Measurements from ENCODE around the gene RPP14. TPM values are rescaled to one million over a fixed set of nuclear protein-coding genes. Genes with fewer than 3 reads are reported as not detected.
A peak's percentile ranks its signal among the peaks of the same experiment; 100 is the strongest.

Gene RPP14
- total RNA-seq, 1 experiment from 2014 or later = 22.4 TPM

DNA sequence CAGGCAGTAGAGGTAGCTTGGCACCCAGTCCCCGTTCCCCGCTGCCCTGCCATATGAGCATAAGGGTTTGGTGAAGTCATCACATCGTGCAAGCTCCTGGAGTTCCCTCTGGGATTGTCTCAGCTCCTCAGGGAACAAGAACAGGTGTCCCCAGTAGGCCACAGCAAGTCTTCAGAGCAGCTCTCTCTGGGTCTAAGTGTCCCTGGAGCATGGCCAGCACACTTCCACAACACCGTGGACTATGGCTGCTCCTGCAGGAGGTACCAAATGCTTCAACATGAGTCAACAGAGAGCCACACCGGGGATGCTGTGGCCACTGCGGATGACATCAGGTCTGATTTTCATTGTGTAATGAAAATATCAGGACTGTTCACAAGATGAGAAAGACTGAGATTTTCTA is 45.3 kb upstream of the RPP14 start:
- H3K27ac ChIP-seq (ENCODE audit: low read depth, low read length) = no peak overlapping the region
- ChIA-PET RAD21 (ENCODE audit: low non-redundant PET in 1 of 2, low total read pairs in 2 of 2, uncharacterized antibody in 2 of 2, unreplicated experiment in 2 of 2) (no interaction called here), POLR2A (no interaction called here), CTCF (no interaction called here)
- ATAC-seq (peak; percentile 67), DNase-seq (ENCODE audit: low read depth, low spot score) (no peak)
- no peaks in the 10 kb centered on the region; a peak in 1 of 4 replicates for H3K36me3 ChIP-seq (ENCODE audit: control insufficient read depth in 1 of 2, insufficient read depth in 2 of 2, low read length in 2 of 2)
- H3K9ac ChIP-seq (ENCODE audit: low read length) = no peak overlapping the region
- BruUV-seq (replicated peaks) = no TSS peak
- no peaks in the 10 kb centered on the region for H3K79me2 ChIP-seq (ENCODE audit: insufficient read depth, low read length)
- H3K4me3 ChIP-seq (replicated peaks in 1 of 2; ENCODE audit: low read depth in 1 of 2, low read length in 2 of 2) = no peak overlapping the region
- H4K20me1 ChIP-seq (ENCODE audit: insufficient read depth) = no peaks in the 10 kb centered on the region
- no peaks in the 10 kb centered on the region for H3K27me3 ChIP-seq (ENCODE audit: insufficient read depth, low read length)
- no peaks in the 10 kb centered on the region for H3K9me2 ChIP-seq (ENCODE audit: insufficient read depth)
- H2AFZ ChIP-seq (ENCODE audit: low read depth, low read length, poor library complexity, severe bottlenecking) = no peak overlapping the region
- H3K4me2 ChIP-seq (ENCODE audit: low read length) = peak overlapping the region; percentile 29
- intact Hi-C loops (cut with micrococcal nuclease) = no loop called here
- peaks cover 13 to 16% of the 10 kb centered on the region in 2 experiments for H3K4me1 ChIP-seq (ENCODE audit: control insufficient read depth in 1 of 2, insufficient read depth in 2 of 2, low read length in 2 of 2)
- TF ChIP-seq RAD21 (IDR thresholded peaks at IDR 0.05; ENCODE audit: low read depth) = no peak
- no peak for TF ChIP-seq ZNF274 (IDR thresholded peaks at IDR 0.05; ENCODE audit: low read depth, low read length)
- no peak for TF ChIP-seq POLR2A (IDR thresholded peaks at IDR 0.05; ENCODE audit: borderline replicate concordance, extremely low read depth, insufficient read depth, insufficient read length)
- no peak for TF ChIP-seq FOSL1 (IDR thresholded peaks at IDR 0.05; ENCODE audit: low read depth)
- TF ChIP-seq, protein P1, sequence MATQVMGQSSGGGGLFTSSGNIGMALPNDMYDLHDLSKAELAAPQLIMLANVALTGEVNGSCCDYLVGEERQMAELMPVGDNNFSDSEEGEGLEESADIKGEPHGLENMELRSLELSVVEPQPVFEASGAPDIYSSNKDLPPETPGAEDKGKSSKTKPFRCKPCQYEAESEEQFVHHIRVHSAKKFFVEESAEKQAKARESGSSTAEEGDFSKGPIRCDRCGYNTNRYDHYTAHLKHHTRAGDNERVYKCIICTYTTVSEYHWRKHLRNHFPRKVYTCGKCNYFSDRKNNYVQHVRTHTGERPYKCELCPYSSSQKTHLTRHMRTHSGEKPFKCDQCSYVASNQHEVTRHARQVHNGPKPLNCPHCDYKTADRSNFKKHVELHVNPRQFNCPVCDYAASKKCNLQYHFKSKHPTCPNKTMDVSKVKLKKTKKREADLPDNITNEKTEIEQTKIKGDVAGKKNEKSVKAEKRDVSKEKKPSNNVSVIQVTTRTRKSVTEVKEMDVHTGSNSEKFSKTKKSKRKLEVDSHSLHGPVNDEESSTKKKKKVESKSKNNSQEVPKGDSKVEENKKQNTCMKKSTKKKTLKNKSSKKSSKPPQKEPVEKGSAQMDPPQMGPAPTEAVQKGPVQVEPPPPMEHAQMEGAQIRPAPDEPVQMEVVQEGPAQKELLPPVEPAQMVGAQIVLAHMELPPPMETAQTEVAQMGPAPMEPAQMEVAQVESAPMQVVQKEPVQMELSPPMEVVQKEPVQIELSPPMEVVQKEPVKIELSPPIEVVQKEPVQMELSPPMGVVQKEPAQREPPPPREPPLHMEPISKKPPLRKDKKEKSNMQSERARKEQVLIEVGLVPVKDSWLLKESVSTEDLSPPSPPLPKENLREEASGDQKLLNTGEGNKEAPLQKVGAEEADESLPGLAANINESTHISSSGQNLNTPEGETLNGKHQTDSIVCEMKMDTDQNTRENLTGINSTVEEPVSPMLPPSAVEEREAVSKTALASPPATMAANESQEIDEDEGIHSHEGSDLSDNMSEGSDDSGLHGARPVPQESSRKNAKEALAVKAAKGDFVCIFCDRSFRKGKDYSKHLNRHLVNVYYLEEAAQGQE (IDR thresholded peaks at IDR 0.05; ENCODE audit: low read depth) = no peak
- TF ChIP-seq SRF (IDR thresholded peaks at IDR 0.05; ENCODE audit: low read depth) = no peak
- no peak for TF ChIP-seq ZFX (IDR thresholded peaks at IDR 0.05)
- TF ChIP-seq ELF1 (IDR thresholded peaks at IDR 0.05; ENCODE audit: borderline replicate concordance, low read depth) = no peak
- no peak for TF ChIP-seq POLR2AphosphoS5 (IDR thresholded peaks at IDR 0.05; ENCODE audit: low read depth, low read length)
- TF ChIP-seq, protein P2, sequence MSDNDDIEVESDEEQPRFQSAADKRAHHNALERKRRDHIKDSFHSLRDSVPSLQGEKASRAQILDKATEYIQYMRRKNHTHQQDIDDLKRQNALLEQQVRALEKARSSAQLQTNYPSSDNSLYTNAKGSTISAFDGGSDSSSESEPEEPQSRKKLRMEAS (IDR thresholded peaks at IDR 0.05) = no peak
- TF ChIP-seq, protein P3, sequence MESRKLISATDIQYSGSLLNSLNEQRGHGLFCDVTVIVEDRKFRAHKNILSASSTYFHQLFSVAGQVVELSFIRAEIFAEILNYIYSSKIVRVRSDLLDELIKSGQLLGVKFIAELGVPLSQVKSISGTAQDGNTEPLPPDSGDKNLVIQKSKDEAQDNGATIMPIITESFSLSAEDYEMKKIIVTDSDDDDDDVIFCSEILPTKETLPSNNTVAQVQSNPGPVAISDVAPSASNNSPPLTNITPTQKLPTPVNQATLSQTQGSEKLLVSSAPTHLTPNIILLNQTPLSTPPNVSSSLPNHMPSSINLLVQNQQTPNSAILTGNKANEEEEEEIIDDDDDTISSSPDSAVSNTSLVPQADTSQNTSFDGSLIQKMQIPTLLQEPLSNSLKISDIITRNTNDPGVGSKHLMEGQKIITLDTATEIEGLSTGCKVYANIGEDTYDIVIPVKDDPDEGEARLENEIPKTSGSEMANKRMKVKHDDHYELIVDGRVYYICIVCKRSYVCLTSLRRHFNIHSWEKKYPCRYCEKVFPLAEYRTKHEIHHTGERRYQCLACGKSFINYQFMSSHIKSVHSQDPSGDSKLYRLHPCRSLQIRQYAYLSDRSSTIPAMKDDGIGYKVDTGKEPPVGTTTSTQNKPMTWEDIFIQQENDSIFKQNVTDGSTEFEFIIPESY (IDR thresholded peaks at IDR 0.05; ENCODE audit: extremely low read depth, insufficient replicate concordance, low read length) = no peak
- no peak; the same call in 1 of the 2 replicates for TF ChIP-seq JUND (IDR thresholded peaks at IDR 0.05)
- H3K9me3 ChIP-seq (ENCODE audit: control insufficient read depth in 1 of 2, insufficient read depth in 1 of 2, low read depth in 1 of 2, low read length in 2 of 2) = no peaks in the 10 kb centered on the region

All from HCT116 (cell line).